Heart right ventricle (tissue), 16 donors: ENCODE results near the gene ACAN. TPM values are rescaled to one million over a fixed set of nuclear protein-coding genes. Genes with fewer than 3 reads are reported as not detected.

Experiments used
- ATAC-seq, 8 donors: fragments of 200-7000 bp; cut with Tn5 transposase; one replicate each; pipeline ENCODE4 v1.9.1; 2020; ENCODE audit warnings: mild to moderate bottlenecking in 8 of 8, moderate library complexity in 8 of 8, moderate number of reproducible peaks in 1 of 8
- DNase-seq, 2 donors: peaks; one replicate each; pipeline ENCODE4 v3.0.0-alpha.2; 2020
- H3K27ac ChIP-seq, 10 donors: fragments of 200-600 bp; sonication (generic) in 2 of 10; one replicate each; pipeline versions ENCODE4 v1.5.0 to v1.8.0; 2020 to 2022; ENCODE audit warnings: mild to moderate bottlenecking in 3 of 10
- H3K27me3 ChIP-seq, 7 donors: fragments of 200-600 bp; one replicate each; pipeline ENCODE4 v1.8.0; 2021 to 2022; ENCODE audit warnings: mild to moderate bottlenecking in 2 of 7
- H3K36me3 ChIP-seq, 9 donors: fragments of 200-600 bp; sonication (generic) in 1 of 9; one replicate each; pipeline versions ENCODE4 v1.5.0 to v1.8.0; 2020 to 2022; ENCODE audit warnings: mild to moderate bottlenecking in 2 of 9
- H3K4me1 ChIP-seq, 9 donors: fragments of 200-600 bp; sonication (generic) in 1 of 9; one replicate each; pipeline versions ENCODE4 v1.5.0 to v1.8.0; 2020 to 2022; ENCODE audit warnings: mild to moderate bottlenecking in 4 of 9
- H3K4me3 ChIP-seq, 10 donors: fragments of 200-600 bp; sonication (generic) in 2 of 10; one replicate each; pipeline versions ENCODE4 v1.5.0 to v1.8.0; 2020 to 2022; ENCODE audit warnings: mild to moderate bottlenecking in 7 of 10, moderate library complexity in 2 of 10
- H3K9me3 ChIP-seq, 11 donors: fragments of 200-600 bp in 10 of 11; sonication (generic) in 2 of 11; one replicate each; pipeline versions ENCODE4 v1.5.0 to v1.8.0; 2013 to 2022; ENCODE audit warnings: mild to moderate bottlenecking in 2 of 11, control low read depth in 1 of 11, moderate library complexity in 1 of 11
- WGBS, 2 donors: extraction: QIAGEN DNeasy Blood & Tissue Kit; methylation state at CpG; one replicate each; pipeline ENCODE4 v1.1.7; 2013; ENCODE audit warnings: inconsistent platforms in 1 of 2; 5-methylcytosine and 5-hydroxymethylcytosine counted together
- intact Hi-C, 10 donors: fragments of 100-400 bp; cut with DNase I; formaldehyde crosslinking; loops; one replicate each; pipeline versions ENCODE4 v1.11.1 to v1.14.2; 2022
- polyA plus RNA-seq, 2 donors: library from polyadenylated mRNA; stranded (reverse); fragments of 200-250 nt; gene quantifications; one replicate each; pipeline ENCODE4 v1.2.3, GENCODE V29; 2013
- total RNA-seq, 10 donors: library from RNA; stranded (reverse); fragmentation: NEBNext Ultra II Directional in 3 of 10; extraction: Animal tissue kit (Norgen Biotek cat#: 25700) in 3 of 10; gene quantifications; one replicate each; pipeline versions ENCODE4 v1.2.1 to v1.2.4, GENCODE V29; 2021 to 2023
- TF ChIP-seq, protein P1 (sequence below), 9 donors: fragments of 200-600 bp; sonication (generic) in 2 of 9; IDR thresholded peaks; one replicate each; pipeline versions ENCODE4 v1.5.0 to v1.8.0; 2021 to 2022; ENCODE audit warnings: antibody characterized with exemption in 9 of 9, mild to moderate bottlenecking in 5 of 9, moderate library complexity in 1 of 9
- donor health status: Arrhythmogenic right ventricular cardiomyopathy.
- donor health status: ischemic (EF 13 %, LVEDD 7.1; RV severe dilation, severe dysfunction).
- donor health status: healthy with polysubstance abuse.
- donor health status: DM: no; HTN: yes; CAD: no.
- donor health status: DM: no; HTN: no; CAD: no.
- donor health status: ischemic (EF 25% LVEDD 6.9; RV normal size, moderate dysfunction).
- donor health status: ischemic (EF 25% LVEDD 5.7; RV mildly dilated, moderate dysfunction).
- donor health status: healthy.
- donor health status: DM: yes; HTN: yes; CAD: no.
- donor health status: Ischemic cardiomyopathy.
- donor health status: ischemic (EF 35%, LVEDD 5.7; RV mildly dilated, moderate dysfunction).
- donor health status: nonischemic (EF 11% LVEDD 7.7; RV severe dilation, severe dysfunction).
- donor health status: DM: yes; HTN: yes; CAD: no.
- donor health status: PGD.
- donor health status: ischemic (EF 29% LVEDD 5.4; RV normal size, mild dysfunction).
- donor health status: nonischemic (EF 23%, LVEDD 6.1; RV moderate dilation, normal function).

Gene ACAN
- total and polyA plus RNA-seq, 12 donors, result 0.08 to 0.66 (median 0.19) TPM; not detected in 2

DNA sequence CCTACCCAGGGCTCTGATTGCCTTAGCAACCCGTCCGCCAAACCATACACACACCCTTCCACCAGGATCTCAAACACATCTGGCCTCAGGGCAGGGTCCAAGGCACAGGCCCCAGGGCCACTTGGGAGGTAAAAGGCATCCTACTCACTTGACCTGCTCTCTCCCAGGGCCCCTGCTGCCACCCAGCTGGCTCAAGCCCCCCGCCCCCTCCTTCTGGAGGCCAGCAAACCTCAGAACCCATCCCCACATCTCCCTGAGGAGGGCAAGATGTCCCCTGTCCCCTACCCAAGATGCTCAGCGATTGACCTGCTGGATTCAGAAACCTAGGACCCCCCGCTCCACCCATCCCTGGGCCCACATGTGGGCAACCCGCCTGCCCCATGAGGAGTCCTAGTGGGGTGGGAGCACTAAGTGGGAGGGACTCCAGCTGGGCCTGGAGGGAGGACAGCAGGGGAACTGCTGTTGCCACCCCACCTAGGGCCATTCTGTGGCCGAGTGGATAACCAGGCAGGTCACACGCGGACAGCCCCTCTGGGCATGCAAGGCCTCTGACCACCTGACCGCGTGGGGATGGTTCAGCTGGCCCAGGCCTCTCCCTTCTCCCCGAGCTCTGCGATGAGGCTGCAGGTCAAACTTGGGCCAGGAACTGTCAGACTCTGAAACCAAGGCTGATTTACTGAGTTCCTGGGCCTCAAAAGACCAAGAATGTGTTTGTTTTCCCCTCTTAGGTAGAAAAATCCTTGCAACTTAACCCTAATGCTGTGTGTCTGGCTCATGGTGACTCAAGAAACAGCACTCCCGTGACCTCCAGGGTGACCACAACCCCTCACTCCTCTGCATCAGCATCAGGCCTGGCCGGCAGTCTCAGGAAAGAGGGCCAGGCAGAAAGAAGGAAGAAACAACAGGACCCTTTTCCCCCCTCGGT, 105.7 kb downstream of the ACAN start:
- DNase-seq (no peak), ATAC-seq (no peak)
- 76 to 79% methylated on average over 16 of the region's 16 CpGs for WGBS, 2 donors
- H3K4me3 ChIP-seq, result peak overlapping the region in 8 of 10 donors; percentile 0 to 86 (median 46)
- no peaks in the 10 kb centered on the region for H3K9me3 ChIP-seq
- H3K4me1 ChIP-seq, result peaks cover 32 to 91% (median 69%) of the 10 kb centered on the region in 9 donors
- TF ChIP-seq, protein P1, sequence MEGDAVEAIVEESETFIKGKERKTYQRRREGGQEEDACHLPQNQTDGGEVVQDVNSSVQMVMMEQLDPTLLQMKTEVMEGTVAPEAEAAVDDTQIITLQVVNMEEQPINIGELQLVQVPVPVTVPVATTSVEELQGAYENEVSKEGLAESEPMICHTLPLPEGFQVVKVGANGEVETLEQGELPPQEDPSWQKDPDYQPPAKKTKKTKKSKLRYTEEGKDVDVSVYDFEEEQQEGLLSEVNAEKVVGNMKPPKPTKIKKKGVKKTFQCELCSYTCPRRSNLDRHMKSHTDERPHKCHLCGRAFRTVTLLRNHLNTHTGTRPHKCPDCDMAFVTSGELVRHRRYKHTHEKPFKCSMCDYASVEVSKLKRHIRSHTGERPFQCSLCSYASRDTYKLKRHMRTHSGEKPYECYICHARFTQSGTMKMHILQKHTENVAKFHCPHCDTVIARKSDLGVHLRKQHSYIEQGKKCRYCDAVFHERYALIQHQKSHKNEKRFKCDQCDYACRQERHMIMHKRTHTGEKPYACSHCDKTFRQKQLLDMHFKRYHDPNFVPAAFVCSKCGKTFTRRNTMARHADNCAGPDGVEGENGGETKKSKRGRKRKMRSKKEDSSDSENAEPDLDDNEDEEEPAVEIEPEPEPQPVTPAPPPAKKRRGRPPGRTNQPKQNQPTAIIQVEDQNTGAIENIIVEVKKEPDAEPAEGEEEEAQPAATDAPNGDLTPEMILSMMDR (IDR thresholded peaks at IDR 0.05), result no peak
- peak overlapping the region in 8 of 10 donors; percentile 38 to 97 (median 92) for H3K27ac ChIP-seq
- intact Hi-C loops, result loop anchor here in 7 of 10 donors (5.0 to 10.0 kb wide), 4 partner anchors 93 to 336 kb away; partner anchors contain the start of gene FANCI (in 1 of the 7)
- H3K36me3 ChIP-seq, result peaks cover 0 to 57% (median 9%) of the 10 kb centered on the region in 9 donors
- H3K27me3 ChIP-seq, result no peaks in the 10 kb centered on the region

DNA sequence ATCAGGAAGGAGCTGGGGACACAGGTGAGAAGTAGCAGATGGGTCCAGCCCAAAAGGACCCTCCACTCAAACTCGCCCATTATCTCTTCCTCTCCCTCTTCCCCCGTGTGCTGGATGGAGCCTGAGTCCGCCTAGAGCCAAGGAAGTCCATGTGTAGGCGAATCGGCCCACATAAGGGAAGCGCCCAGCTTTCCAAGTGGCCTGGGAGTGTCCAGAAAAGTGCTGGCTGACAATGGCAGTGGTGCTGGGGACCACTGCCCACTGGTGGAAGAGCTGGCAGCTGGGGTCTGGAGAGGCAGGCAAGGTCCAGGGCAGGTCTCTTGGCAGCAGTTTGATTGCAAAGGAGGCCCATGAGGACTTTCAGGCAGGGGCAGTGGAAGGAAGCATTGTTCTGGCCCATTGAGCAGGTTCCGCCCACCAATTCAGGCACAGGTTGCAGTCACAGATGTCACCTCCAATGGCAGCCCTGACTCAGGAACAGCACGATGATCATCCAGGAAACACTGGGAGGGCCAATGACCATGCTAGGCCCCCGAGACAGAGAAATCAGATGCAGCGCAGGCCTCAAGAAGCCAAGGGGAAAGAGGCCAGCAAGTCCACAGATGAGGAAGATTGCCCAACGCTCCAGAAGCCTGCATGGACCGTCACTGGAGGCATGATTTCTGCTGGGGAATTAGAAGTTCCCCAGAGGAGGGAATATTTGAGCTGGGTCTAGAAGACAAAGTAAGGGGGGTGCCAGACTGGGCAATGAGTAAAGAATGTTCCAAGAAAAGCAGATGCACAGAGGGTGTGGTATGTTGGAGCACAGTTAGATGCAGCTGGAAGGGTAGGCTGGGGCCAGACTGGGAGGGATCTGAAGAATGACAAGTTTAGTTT, 107.0 kb downstream of the ACAN start:
- DNase-seq (peak in 1 of 2 donors; percentile 29), ATAC-seq (peak in 1 of 8 donors; percentile 27)
- peaks cover 0 to 50% (median 7%) of the 10 kb centered on the region in 9 donors for H3K36me3 ChIP-seq
- H3K4me1 ChIP-seq, result peaks cover 25 to 79% (median 59%) of the 10 kb centered on the region in 9 donors
- no peaks in the 10 kb centered on the region for H3K9me3 ChIP-seq
- H3K27me3 ChIP-seq, result no peaks in the 10 kb centered on the region
- peak overlapping the region in 8 of 10 donors; percentile 67 to 97 (median 93) for H3K27ac ChIP-seq
- 60 to 69% methylated on average over 12 of the region's 12 CpGs for WGBS, 2 donors
- intact Hi-C loops, result loop anchor here in 9 of 10 donors (5.0 to 10.0 kb wide), 5 partner anchors 72 to 335 kb away; partner anchors contain the start of gene FANCI (in 1 of the 9)
- TF ChIP-seq, protein P1 (IDR thresholded peaks at IDR 0.05), result no peak
- peak overlapping the region in 8 of 10 donors; percentile 6 to 86 (median 72) for H3K4me3 ChIP-seq

DNA sequence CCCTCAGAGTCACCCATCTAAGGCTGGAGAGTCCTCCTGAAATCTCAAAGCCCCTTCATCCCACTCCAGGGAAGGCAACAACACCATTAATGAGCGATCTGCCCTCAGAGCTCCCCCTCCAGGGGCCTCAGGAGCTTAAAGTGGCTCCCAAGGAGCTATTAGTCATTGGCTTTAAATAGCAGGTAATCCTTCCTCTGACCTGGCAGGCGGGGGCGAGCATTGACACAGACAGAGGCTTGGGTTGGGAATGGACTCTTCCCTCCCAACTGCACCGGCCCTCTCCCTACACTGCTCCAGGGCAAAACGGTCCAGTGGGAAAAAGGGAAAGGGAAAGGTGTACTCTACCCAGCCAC, 108.5 kb downstream of the ACAN start:
- H3K9me3 ChIP-seq, result no peaks in the 10 kb centered on the region
- peaks cover 0 to 35% (median 7%) of the 10 kb centered on the region in 9 donors for H3K36me3 ChIP-seq
- WGBS, 2 donors, result 39 to 50% methylated on average over 5 of the region's 5 CpGs
- intact Hi-C loops, result loop anchor here in 2 of 10 donors (5.0 kb wide), 2 partner anchors 71 to 106 kb away; no protein-coding TSS in a partner anchor
- DNase-seq (peak; percentile 52 to 69), ATAC-seq (peak; percentile 20 to 75 (median 61))
- H3K27ac ChIP-seq, result peak overlapping the region; percentile 88 to 99 (median 93)
- H3K4me1 ChIP-seq, result peaks cover 20 to 64% (median 59%) of the 10 kb centered on the region in 9 donors
- TF ChIP-seq, protein P1 (IDR thresholded peaks at IDR 0.05), result no peak
- H3K27me3 ChIP-seq, result no peaks in the 10 kb centered on the region
- peak overlapping the region; percentile 63 to 97 (median 77) for H3K4me3 ChIP-seq
